ENCODE results near the gene SEC23IP. TPM values are rescaled to one million over a fixed set of nuclear protein-coding genes. Genes with fewer than 3 reads are reported as not detected.

The SEC23IP gene
- 65.2 to 90.3 TPM (median 70.0 TPM) in 3 replicates for total RNA-seq
- long read RNA-seq, full-length matches to known transcripts, result 76 of 112 reads
- long read RNA-seq, partial matches to known transcripts, result 6 of 112 reads
- long read RNA-seq, other reads (novel, unspliced or antisense), result 30 of 112 reads

DNA sequence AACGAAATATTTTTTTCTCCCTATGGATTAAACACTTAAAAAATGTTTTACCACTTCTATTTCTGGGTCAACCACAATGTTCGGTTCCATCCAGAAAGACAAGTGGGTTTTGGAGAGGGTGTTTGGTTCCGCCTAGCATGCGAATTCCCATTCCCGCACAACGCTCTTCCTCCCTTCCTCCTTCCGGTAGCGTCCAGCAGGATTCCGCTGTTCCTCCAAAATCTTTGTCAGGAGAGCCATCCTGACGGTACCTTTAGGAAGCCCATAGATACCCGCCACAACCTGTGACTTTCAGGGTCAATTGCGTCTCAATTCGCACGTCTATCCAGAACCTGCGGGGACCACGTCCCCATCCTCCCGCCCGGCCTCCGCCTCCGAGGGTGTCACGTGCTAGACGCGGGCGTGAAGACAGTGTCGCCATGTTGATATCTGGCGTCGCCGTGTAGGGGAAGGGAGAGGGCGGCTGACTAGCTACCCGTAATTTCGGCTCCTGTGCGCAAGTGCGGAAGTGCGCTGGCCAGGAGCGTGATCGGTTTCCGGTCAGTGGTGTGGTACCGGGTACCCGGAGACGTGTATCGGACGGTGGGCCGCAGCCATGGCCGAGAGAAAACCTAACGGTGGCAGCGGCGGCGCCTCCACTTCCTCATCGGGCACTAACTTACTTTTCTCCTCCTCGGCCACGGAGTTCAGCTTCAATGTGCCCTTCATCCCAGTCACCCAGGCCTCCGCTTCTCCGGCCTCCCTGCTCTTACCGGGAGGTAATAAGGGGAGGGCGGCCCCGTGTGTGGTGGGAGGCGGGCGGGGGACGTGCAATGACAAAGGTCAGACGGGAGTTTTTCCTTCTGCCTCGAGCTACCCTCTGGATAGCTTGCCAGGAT is at the start of gene SEC23IP:
SEC23IP (plus strand) TSS at position 543 of the 878 bp plus-strand sequence; CDS start at position 596, 53 bp downstream.
- Mint-ChIP-seq H3K36me3 (ENCODE audit: low read depth) (peaks cover 5% of the 10 kb centered on the region), H3K27me3 (ENCODE audit: low read depth) (no peaks in the 10 kb centered on the region), H3K27ac (ENCODE audit: unreplicated experiment) (peak within 1 kb of the TSS; percentile 98), H3K9me3 (ENCODE audit: low read depth) (no peaks in the 10 kb centered on the region), H3K4me1 (ENCODE audit: low read depth) (peaks cover 46% of the 10 kb centered on the region), H3K4me3 (ENCODE audit: unreplicated experiment) (peak within 1 kb of the TSS; percentile 99)
- peak; percentile 98 for DNase-seq (ENCODE audit: low spot score)
- TF ChIP-seq, protein P1, sequence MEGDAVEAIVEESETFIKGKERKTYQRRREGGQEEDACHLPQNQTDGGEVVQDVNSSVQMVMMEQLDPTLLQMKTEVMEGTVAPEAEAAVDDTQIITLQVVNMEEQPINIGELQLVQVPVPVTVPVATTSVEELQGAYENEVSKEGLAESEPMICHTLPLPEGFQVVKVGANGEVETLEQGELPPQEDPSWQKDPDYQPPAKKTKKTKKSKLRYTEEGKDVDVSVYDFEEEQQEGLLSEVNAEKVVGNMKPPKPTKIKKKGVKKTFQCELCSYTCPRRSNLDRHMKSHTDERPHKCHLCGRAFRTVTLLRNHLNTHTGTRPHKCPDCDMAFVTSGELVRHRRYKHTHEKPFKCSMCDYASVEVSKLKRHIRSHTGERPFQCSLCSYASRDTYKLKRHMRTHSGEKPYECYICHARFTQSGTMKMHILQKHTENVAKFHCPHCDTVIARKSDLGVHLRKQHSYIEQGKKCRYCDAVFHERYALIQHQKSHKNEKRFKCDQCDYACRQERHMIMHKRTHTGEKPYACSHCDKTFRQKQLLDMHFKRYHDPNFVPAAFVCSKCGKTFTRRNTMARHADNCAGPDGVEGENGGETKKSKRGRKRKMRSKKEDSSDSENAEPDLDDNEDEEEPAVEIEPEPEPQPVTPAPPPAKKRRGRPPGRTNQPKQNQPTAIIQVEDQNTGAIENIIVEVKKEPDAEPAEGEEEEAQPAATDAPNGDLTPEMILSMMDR (IDR thresholded peaks at IDR 0.05), result peak; percentile 36

DNA sequence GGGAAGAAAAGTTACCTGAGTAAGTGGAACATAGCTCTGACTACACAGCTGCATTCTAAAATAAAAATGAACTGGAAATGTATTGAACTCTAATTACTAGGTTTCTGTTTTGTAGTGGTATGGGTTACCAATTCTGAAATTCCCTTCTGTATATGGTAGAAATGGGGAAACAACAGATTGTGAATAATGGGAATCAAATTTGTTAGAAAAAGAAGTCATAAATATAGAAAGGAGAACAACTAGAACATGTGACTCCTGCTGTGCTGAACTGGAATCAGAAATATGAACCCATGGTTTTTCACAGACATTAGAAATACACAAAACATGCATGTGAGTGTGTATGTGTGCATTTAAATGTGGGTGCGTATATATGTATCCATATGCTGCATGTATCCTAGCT is 46.9 kb upstream of the SEC23IP start:
- peaks cover 23% of the 10 kb centered on the region for H3K4me1 Mint-ChIP-seq (ENCODE audit: low read depth)
- no peak for DNase-seq (ENCODE audit: low spot score)
- TF ChIP-seq, protein P1 (IDR thresholded peaks at IDR 0.05), result no peak
- H3K9me3 Mint-ChIP-seq (ENCODE audit: low read depth), result no peaks in the 10 kb centered on the region
- H3K4me3 Mint-ChIP-seq (ENCODE audit: unreplicated experiment), result no peak overlapping the region
- H3K27me3 Mint-ChIP-seq (ENCODE audit: low read depth), result no peaks in the 10 kb centered on the region
- peaks cover 40% of the 10 kb centered on the region for H3K36me3 Mint-ChIP-seq (ENCODE audit: low read depth)
- H3K27ac Mint-ChIP-seq (ENCODE audit: unreplicated experiment), result no peak overlapping the region

DNA sequence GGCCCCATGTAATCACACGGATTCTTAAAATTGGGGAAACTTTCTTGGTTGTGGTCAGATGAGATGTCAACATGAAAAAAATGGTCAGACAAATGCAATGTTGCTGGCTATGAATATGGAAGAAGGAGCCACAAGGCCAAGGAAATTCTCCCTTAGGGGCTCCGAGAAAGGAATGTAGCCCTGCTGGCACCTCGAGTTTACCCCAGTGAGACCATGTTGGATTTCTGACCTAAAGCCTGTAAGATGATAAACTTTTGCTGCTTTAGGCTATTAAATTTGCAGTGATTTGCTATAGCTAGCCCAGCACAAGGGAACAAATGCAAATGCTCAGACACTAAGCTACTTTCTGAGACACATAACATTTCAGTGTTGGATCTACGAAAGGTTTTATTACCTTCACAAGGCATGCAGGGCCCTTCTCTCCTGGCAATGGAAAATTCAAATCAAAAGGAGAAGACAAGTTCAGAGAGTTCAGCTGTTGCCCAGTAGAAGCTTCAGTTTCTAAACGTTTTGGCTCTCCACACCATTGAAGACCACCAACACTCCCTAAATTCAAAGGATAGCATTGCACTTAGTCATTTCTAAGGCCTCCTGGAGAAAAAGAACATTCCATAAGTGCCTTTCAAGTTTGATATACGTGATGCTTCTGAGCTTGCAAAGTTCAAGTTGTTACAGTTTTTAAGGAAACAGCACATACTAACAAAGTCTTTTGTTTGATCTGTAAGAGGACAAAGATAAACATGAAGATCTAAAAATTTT is 43.3 kb upstream of the SEC23IP start:
- H3K36me3 Mint-ChIP-seq (ENCODE audit: low read depth), result peaks cover 25% of the 10 kb centered on the region
- no peak for DNase-seq (ENCODE audit: low spot score)
- H3K4me3 Mint-ChIP-seq (ENCODE audit: unreplicated experiment), result no peak overlapping the region
- TF ChIP-seq, protein P1 (IDR thresholded peaks at IDR 0.05), result no peak
- no peaks in the 10 kb centered on the region for H3K9me3 Mint-ChIP-seq (ENCODE audit: low read depth)
- no peaks in the 10 kb centered on the region for H3K27me3 Mint-ChIP-seq (ENCODE audit: low read depth)
- H3K27ac Mint-ChIP-seq (ENCODE audit: unreplicated experiment), result peak overlapping the region; percentile 82
- peaks cover 23% of the 10 kb centered on the region for H3K4me1 Mint-ChIP-seq (ENCODE audit: low read depth)

DNA sequence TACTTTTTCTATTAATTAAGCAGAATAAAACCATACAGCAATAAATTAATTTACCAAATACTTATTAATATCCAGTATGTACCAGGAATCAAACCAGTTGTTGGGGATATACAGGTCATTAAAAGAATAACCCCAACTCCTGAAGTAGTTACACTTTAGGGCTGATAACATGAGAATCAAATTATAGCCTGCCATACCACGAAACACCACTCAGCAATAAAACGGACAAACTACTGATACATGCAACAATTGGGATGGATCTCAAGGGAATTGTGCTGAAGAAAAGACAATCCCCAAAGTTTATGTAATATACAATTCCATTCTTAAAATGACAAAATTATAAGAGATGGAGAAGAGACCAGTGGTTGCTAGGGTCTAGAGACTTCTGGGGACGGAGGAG is 42.6 kb upstream of the SEC23IP start:
- TF ChIP-seq, protein P1 (IDR thresholded peaks at IDR 0.05), result no peak
- Mint-ChIP-seq H3K4me3 (ENCODE audit: unreplicated experiment) (no peak overlapping the region), H3K27me3 (ENCODE audit: low read depth) (no peaks in the 10 kb centered on the region), H3K36me3 (ENCODE audit: low read depth) (peaks cover 21% of the 10 kb centered on the region), H3K27ac (ENCODE audit: unreplicated experiment) (peak overlapping the region; percentile 82), H3K4me1 (ENCODE audit: low read depth) (peaks cover 23% of the 10 kb centered on the region), H3K9me3 (ENCODE audit: low read depth) (no peaks in the 10 kb centered on the region)
- no peak for DNase-seq (ENCODE audit: low spot score)

DNA sequence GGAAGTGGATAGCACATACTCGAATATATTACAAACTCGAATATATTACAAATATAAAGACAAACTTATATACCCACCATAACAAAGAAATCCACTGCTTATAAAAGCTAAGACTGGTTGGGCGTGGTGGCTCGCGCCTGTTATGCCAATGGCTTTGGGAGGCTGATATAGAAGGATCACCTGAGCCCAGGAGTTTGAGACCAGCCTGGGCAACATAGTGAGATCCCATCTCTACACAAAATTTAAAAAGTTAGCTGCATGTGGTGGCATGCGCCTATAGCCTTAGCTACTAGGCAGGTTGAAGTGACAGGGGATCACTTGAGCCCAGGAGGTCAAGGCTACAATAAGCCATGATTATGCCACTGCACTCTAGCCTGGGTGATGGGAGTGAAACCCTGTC is 40.3 kb upstream of the SEC23IP start:
- H3K36me3 Mint-ChIP-seq (ENCODE audit: low read depth), result peaks cover 19% of the 10 kb centered on the region
- H3K27me3 Mint-ChIP-seq (ENCODE audit: low read depth), result no peaks in the 10 kb centered on the region
- no peak overlapping the region for H3K27ac Mint-ChIP-seq (ENCODE audit: unreplicated experiment)
- no peak for DNase-seq (ENCODE audit: low spot score)
- H3K4me3 Mint-ChIP-seq (ENCODE audit: unreplicated experiment), result no peak overlapping the region
- no peaks in the 10 kb centered on the region for H3K9me3 Mint-ChIP-seq (ENCODE audit: low read depth)
- H3K4me1 Mint-ChIP-seq (ENCODE audit: low read depth), result peaks cover 23% of the 10 kb centered on the region
- TF ChIP-seq, protein P1 (IDR thresholded peaks at IDR 0.05), result no peak

Data from chondrocyte (in vitro differentiated cells).